Mesendoderm (in vitro differentiated cells): ENCODE results near the gene RABGGTB.
"Not testable (repeated sequence)": the region's sequence is repeated elsewhere in the genome, so short reads cannot be mapped to it uniquely, and the experiment has no call there.

Experiments used
- DNase-seq: peaks from one replicate; pipeline ENCODE4 v3.0.0; 2013
- H2AK5ac ChIP-seq: 2 replicates; pipeline ENCODE4 v1.6.1; 2013; ENCODE audit warnings: low read length, inconsistent platforms
- H2BK120ac ChIP-seq: 2 replicates; pipeline ENCODE4 v1.6.1; 2013; ENCODE audit warnings: low read depth, mild to moderate bottlenecking, low read length, moderate library complexity, mixed read lengths
- H2BK15ac ChIP-seq: replicated peaks from 2 replicates; pipeline ENCODE4 v1.6.1; 2013; ENCODE audit warnings: low read depth, mild to moderate bottlenecking, moderate library complexity
- H2BK5ac ChIP-seq: 2 replicates; pipeline ENCODE4 v1.6.1; 2013; ENCODE audit warnings: low read length, inconsistent platforms
- H3K18ac ChIP-seq: 2 replicates; pipeline ENCODE4 v1.6.1; 2013; ENCODE audit warnings: mild to moderate bottlenecking, low read length, mixed read lengths
- H3K23ac ChIP-seq: one replicate; pipeline ENCODE4 v1.6.1; 2013; ENCODE audit warnings: low read length
- H3K27ac ChIP-seq: 2 replicates; pipeline ENCODE4 v1.5.1; 2013; ENCODE audit warnings: low read depth, mild to moderate bottlenecking, inconsistent platforms, low read length, moderate library complexity
- H3K27me3 ChIP-seq: 2 replicates; pipeline ENCODE4 v1.6.1; 2013; ENCODE audit warnings: low read length, control low read depth, mild to moderate bottlenecking, inconsistent platforms; ENCODE audit not compliant: insufficient read depth, poor library complexity
- H3K36me3 ChIP-seq: 2 replicates; pipeline ENCODE4 v1.6.1; 2013; ENCODE audit warnings: low read length, inconsistent platforms; ENCODE audit not compliant: control insufficient read depth, insufficient read depth
- H3K4ac ChIP-seq: one replicate; pipeline ENCODE4 v1.6.1; 2013; ENCODE audit warnings: low read depth, mild to moderate bottlenecking, low read length, moderate library complexity
- H3K4me1 ChIP-seq: 2 replicates; pipeline ENCODE4 v1.6.1; 2013; ENCODE audit warnings: low read depth, low read length, inconsistent platforms; ENCODE audit not compliant: control insufficient read depth
- H3K4me2 ChIP-seq: 2 replicates; pipeline ENCODE4 v1.6.1; 2013; ENCODE audit warnings: low read length
- H3K4me3 ChIP-seq: 2 replicates; pipeline ENCODE4 v1.5.1; 2013; ENCODE audit warnings: mild to moderate bottlenecking, low read length
- H3K56ac ChIP-seq: one replicate; pipeline ENCODE4 v1.6.1; 2013; ENCODE audit warnings: low read length
- H3K79me1 ChIP-seq: 2 replicates; pipeline ENCODE4 v1.6.1; 2013; ENCODE audit warnings: low read length, inconsistent platforms
- H3K79me2 ChIP-seq: 2 replicates; pipeline ENCODE4 v1.6.1; 2013; ENCODE audit warnings: mild to moderate bottlenecking, low read length; ENCODE audit not compliant: control insufficient read depth, insufficient read depth
- H3K9ac ChIP-seq: 2 replicates; pipeline ENCODE4 v1.6.1; 2013; ENCODE audit warnings: low read length, inconsistent platforms
- H4K5ac ChIP-seq: one replicate; pipeline ENCODE4 v1.6.1; 2013; ENCODE audit warnings: low read length
- H4K8ac ChIP-seq: one replicate; pipeline ENCODE4 v1.6.1; 2013; ENCODE audit warnings: low read depth, mild to moderate bottlenecking, control low read depth, low read length, moderate library complexity
- WGBS: extraction: QIAGEN DNeasy Blood & Tissue Kit; methylation state at CpG from one replicate; pipeline ENCODE4 v1.1.7; 2013; ENCODE audit warnings: low lambda C conversion rate, missing lambda C conversion rate; ENCODE audit not compliant: insufficient coverage; ENCODE audit errors: extremely low coverage; 5-methylcytosine and 5-hydroxymethylcytosine counted together

Gene RABGGTB

GRCh38 chr1:75796376-75797272, 10.6 kb downstream of the RABGGTB start, which contains the start of gene MSH4:
Gene MSH4, plus strand, starts transcription at chr1:75796882. Its CDS starts 104 bp downstream, at chr1:75796986.
- no peak within 1 kb of the TSS for H3K9ac ChIP-seq
- no peak within 1 kb of the TSS for H2BK5ac ChIP-seq
- no peak within 1 kb of the TSS for H4K5ac ChIP-seq
- H3K27ac ChIP-seq: no peak within 1 kb of the TSS
- no peak within 1 kb of the TSS for H3K4me2 ChIP-seq
- no peak within 1 kb of the TSS for H3K56ac ChIP-seq
- no peak within 1 kb of the TSS for H2BK15ac ChIP-seq
- no peaks in the 10 kb centered on the region for H3K4me1 ChIP-seq
- H4K8ac ChIP-seq: no peak within 1 kb of the TSS
- H2AK5ac ChIP-seq: no peak within 1 kb of the TSS
- H2BK120ac ChIP-seq: no peak within 1 kb of the TSS
- no peaks in the 10 kb centered on the region for H3K79me1 ChIP-seq
- no peak within 1 kb of the TSS for H3K4ac ChIP-seq
- H3K79me2 ChIP-seq: peaks cover 3% of the 10 kb centered on the region
- H3K4me3 ChIP-seq: no peak within 1 kb of the TSS
- H3K36me3 ChIP-seq: peaks cover 10% of the 10 kb centered on the region
- no CpG with 5 or more reads among the region's 34 CpGs for WGBS
- no peak within 1 kb of the TSS for H3K18ac ChIP-seq
- DNase-seq: no peak
- no peaks in the 10 kb centered on the region for H3K27me3 ChIP-seq
- no peak within 1 kb of the TSS for H3K23ac ChIP-seq

GRCh38 chr1:75797273-75797588, 11.2 kb downstream of the RABGGTB start:
- Histone ChIP-seq H3K9ac (no peak overlapping the region), H2BK120ac (no peak overlapping the region), H4K8ac (no peak overlapping the region), H3K79me1 (no peaks in the 10 kb centered on the region), H3K4ac (no peak overlapping the region), H3K18ac (no peak overlapping the region), H3K27me3 (no peaks in the 10 kb centered on the region), H2AK5ac (no peak overlapping the region), H3K27ac (no peak overlapping the region), H4K5ac (no peak overlapping the region), H2BK15ac (no peak overlapping the region), H3K56ac (no peak overlapping the region), H3K36me3 (peaks cover 10% of the 10 kb centered on the region), H3K4me1 (no peaks in the 10 kb centered on the region), H3K79me2 (peaks cover under 1% of the 10 kb centered on the region), H2BK5ac (no peak overlapping the region), H3K4me2 (no peak overlapping the region), H3K23ac (no peak overlapping the region), H3K4me3 (no peak overlapping the region)
- peak; percentile 26 for DNase-seq
- WGBS: no CpG with 5 or more reads among the region's 6 CpGs

GRCh38 chr1:75797606-75798216, 11.7 kb downstream of the RABGGTB start:
- no peaks in the 10 kb centered on the region for H3K79me2 ChIP-seq
- no peak overlapping the region for H4K5ac ChIP-seq
- H3K9ac ChIP-seq: no peak overlapping the region
- H3K4ac ChIP-seq: no peak overlapping the region
- WGBS: no CpG with 5 or more reads among the region's 13 CpGs
- H3K27me3 ChIP-seq: no peaks in the 10 kb centered on the region
- no peak overlapping the region for H2BK120ac ChIP-seq
- H2BK5ac ChIP-seq: no peak overlapping the region
- H3K4me2 ChIP-seq: no peak overlapping the region
- H3K27ac ChIP-seq: no peak overlapping the region
- H3K4me3 ChIP-seq: no peak overlapping the region
- no peak overlapping the region for H4K8ac ChIP-seq
- no peak for DNase-seq
- no peaks in the 10 kb centered on the region for H3K4me1 ChIP-seq
- H3K23ac ChIP-seq: no peak overlapping the region
- H2BK15ac ChIP-seq: no peak overlapping the region
- H3K36me3 ChIP-seq: peaks cover 10% of the 10 kb centered on the region
- H2AK5ac ChIP-seq: no peak overlapping the region
- H3K56ac ChIP-seq: no peak overlapping the region
- H3K79me1 ChIP-seq: no peaks in the 10 kb centered on the region
- H3K18ac ChIP-seq: no peak overlapping the region

- not testable (repeated sequence) for H3K79me1 ChIP-seq, H2BK120ac ChIP-seq, H3K27ac ChIP-seq, H3K9ac ChIP-seq, DNase-seq, H3K27me3 ChIP-seq, H3K56ac ChIP-seq, H3K4me3 ChIP-seq, H2BK5ac ChIP-seq, H3K18ac ChIP-seq, H4K8ac ChIP-seq, H3K4me1 ChIP-seq, H4K5ac ChIP-seq, H3K4ac ChIP-seq, H3K36me3 ChIP-seq, H3K4me2 ChIP-seq, H3K79me2 ChIP-seq, H2BK15ac ChIP-seq, H3K23ac ChIP-seq, H2AK5ac ChIP-seq
- WGBS: no CpG with 5 or more reads among the region's 2 CpGs
Measured at GRCh38 chr1:75801480-75801879, 15.4 kb downstream of the RABGGTB start.

- H3K4me1 ChIP-seq: no peaks in the 10 kb centered on the region
- no peak overlapping the region for H3K4ac ChIP-seq
- H3K27me3 ChIP-seq: no peaks in the 10 kb centered on the region
- H4K8ac ChIP-seq: no peak overlapping the region
- H3K18ac ChIP-seq: no peak overlapping the region
- DNase-seq: no peak
- no peak overlapping the region for H2AK5ac ChIP-seq
- no peaks in the 10 kb centered on the region for H3K36me3 ChIP-seq
- no peaks in the 10 kb centered on the region for H3K79me2 ChIP-seq
- no peak overlapping the region for H3K56ac ChIP-seq
- no peak overlapping the region for H4K5ac ChIP-seq
- no peak overlapping the region for H2BK5ac ChIP-seq
- H2BK15ac ChIP-seq: no peak overlapping the region
- H3K79me1 ChIP-seq: no peaks in the 10 kb centered on the region
- H3K9ac ChIP-seq: no peak overlapping the region
- H3K4me3 ChIP-seq: no peak overlapping the region
- H2BK120ac ChIP-seq: no peak overlapping the region
- no peak overlapping the region for H3K27ac ChIP-seq
- H3K4me2 ChIP-seq: no peak overlapping the region
- no peak overlapping the region for H3K23ac ChIP-seq
- no CpG with 5 or more reads among the region's 4 CpGs for WGBS
Measured at GRCh38 chr1:75808921-75809320, 22.9 kb downstream of the RABGGTB start.
